ENCODE results near the gene CHIA.

- no peak for TF ChIP-seq SUZ12 (IDR thresholded peaks at IDR 0.05; ENCODE audit: extremely low read depth, insufficient read depth, insufficient read length)
- TF ChIP-seq ZNF274 (IDR thresholded peaks at IDR 0.05; ENCODE audit: low read depth, low read length), result no peak
Measured at GRCh38 chr1:111290104-111290503, 547 bp upstream of the CHIA start.
